K562 (cell line): Measurements from ENCODE around the gene AGPAT3. TPM values are rescaled to one million over a fixed set of nuclear protein-coding genes. Genes with fewer than 3 reads are reported as not detected.

ENCODE experiments used
- CHCHD3 ChIP-seq: fragments of 250-450 bp; sonication (Bioruptor Pico); IDR thresholded peaks from 2 replicates; pipeline ENCODE4 v2.1.2; 2022; ENCODE audit warnings: mild to moderate bottlenecking
- HOMEZ ChIP-seq: fragments of 250-450 bp; sonication (Bioruptor Pico); IDR thresholded peaks from 2 replicates; pipeline ENCODE4 v1.4.0; 2020; ENCODE audit warnings: mild to moderate bottlenecking, moderate library complexity
- L3MBTL2 ChIP-seq: fragments of 450-650 bp; IDR thresholded peaks from 2 replicates; pipeline ENCODE4 v1.6.1; 2016; ENCODE audit warnings: mild to moderate bottlenecking, moderate library complexity
- TAF1 ChIP-seq: IDR thresholded peaks from 2 replicates; pipeline ENCODE4 v1.6.1; 2011; ENCODE audit warnings: mild to moderate bottlenecking, low read length, moderate library complexity; ENCODE audit not compliant: insufficient read depth, control insufficient read depth, severe bottlenecking; ENCODE audit errors: extremely low read depth
- TBP ChIP-seq: optimal IDR thresholded peaks from 2 replicates; pipeline ENCODE3; 2011; ENCODE audit warnings: low read depth, low read length, improper control_type of control experiment
- TRIM24 ChIP-seq, 2 experiments: fragments of 450-650 bp; IDR thresholded peaks; 2 replicates each; pipeline ENCODE4 v1.6.1; 2016
- polyA plus RNA-seq, 8 experiments: library from polyadenylated mRNA; depleted of rRNA in 4 of 8; stranded (reverse) in 5 of 8; unstranded in 3 of 8; fragments of >200 nt; fragmentation: Nextera tagmentation in 2 of 8; fragmentation: Illumina TruSeq in 1 of 8; extraction: Ambion mirVana in 2 of 8; extraction: Trizol in 1 of 8; gene quantifications; 2 replicates each; pipeline versions ENCODE4 v1.2.1 to v1.2.3, GENCODE V29; 2011 to 2014; ENCODE audit warnings: inconsistent platforms in 1 of 8, missing spikeins in 1 of 8
- total RNA-seq, 7 experiments: library from RNA; depleted of rRNA in 6 of 7; stranded (reverse); fragments of >200 nt in 6 of 7; fragmentation: Illumina TruSeq in 2 of 7; extraction: Trizol in 2 of 7; gene quantifications; 2 replicates each; pipeline versions ENCODE4 v1.2.1 to v1.2.3, GENCODE V29; 2011 to 2021; ENCODE audit warnings: low replicate concordance in 1 of 7

Gene AGPAT3
- total and polyA plus RNA-seq, 9 of the 15 experiments (the other 6 are each of a cell fraction or from before 2014, with no cell fraction given), result 1.5 to 88.4 (median 35.7) TPM

GRCh38 chr21:43916691-43917514 is 51.9 kb downstream of the AGPAT3 start (continued):
- TF ChIP-seq HOMEZ, result no peak
- TF ChIP-seq L3MBTL2, result peak; percentile 80
- TF ChIP-seq TAF1, result peak; percentile 49
- TF ChIP-seq TBP, result peak; percentile 59
- TF ChIP-seq CHCHD3 (CRISPR knock-in tag), result no peak
- no peak for TF ChIP-seq TRIM24 (IDR thresholded peaks at IDR 0.05)
- TF ChIP-seq, all 486 proteins: peak for 51
